H9 (cell line): Measurements from ENCODE around the gene RHBDD3. TPM values are rescaled to one million over a fixed set of nuclear protein-coding genes. Genes with fewer than 3 reads are reported as not detected.

Experiments
- DNase-seq: peaks from one replicate; pipeline ENCODE4 v3.0.0-alpha.2; 2017
- H2AFZ ChIP-seq: one replicate; pipeline ENCODE4 v1.6.1; 2013; ENCODE audit warnings: mild to moderate bottlenecking, low read length, control low read depth, moderate library complexity
- H2AK5ac ChIP-seq: 2 replicates; pipeline ENCODE4 v1.6.1; 2013; ENCODE audit warnings: low read length, control low read depth, mixed read lengths; ENCODE audit not compliant: insufficient read length
- H2BK120ac ChIP-seq: one replicate; pipeline ENCODE4 v1.6.1; 2013; ENCODE audit warnings: low read depth, mild to moderate bottlenecking, low read length, control low read depth, inconsistent platforms; ENCODE audit not compliant: poor library complexity, severe bottlenecking
- H2BK12ac ChIP-seq: 2 replicates; pipeline ENCODE4 v1.6.1; 2013; ENCODE audit warnings: low read length, control low read depth, mixed read lengths, low read depth; ENCODE audit not compliant: insufficient read length
- H2BK15ac ChIP-seq: 2 replicates; pipeline ENCODE4 v1.6.1; 2013; ENCODE audit warnings: low read depth, low read length, control low read depth
- H2BK20ac ChIP-seq: one replicate; pipeline ENCODE4 v1.6.1; 2013; ENCODE audit warnings: low read depth, mild to moderate bottlenecking, low read length, control low read depth, inconsistent platforms; ENCODE audit not compliant: poor library complexity, severe bottlenecking
- H2BK5ac ChIP-seq: 2 replicates; pipeline ENCODE4 v1.6.1; 2013; ENCODE audit warnings: low read length, control low read depth, mixed read lengths; ENCODE audit not compliant: insufficient read length
- H3K14ac ChIP-seq: 2 replicates; pipeline ENCODE4 v1.6.1; 2013; ENCODE audit warnings: low read length, control low read depth; ENCODE audit not compliant: insufficient read depth
- H3K18ac ChIP-seq: 2 replicates; pipeline ENCODE4 v1.6.1; 2013; ENCODE audit warnings: low read depth, mild to moderate bottlenecking, mixed read lengths, low read length, control low read depth; ENCODE audit not compliant: insufficient read length
- H3K23ac ChIP-seq: 2 replicates; pipeline ENCODE4 v1.6.1; 2013; ENCODE audit warnings: low read length, control low read depth, mixed read lengths, low read depth; ENCODE audit not compliant: insufficient read length
- H3K23me2 ChIP-seq: 2 replicates; pipeline ENCODE4 v1.6.1; 2013; ENCODE audit warnings: low read depth, mild to moderate bottlenecking, mixed read lengths, low read length, control low read depth; ENCODE audit not compliant: insufficient read length, poor library complexity, severe bottlenecking
- H3K27ac ChIP-seq: 2 replicates; pipeline ENCODE4 v1.5.1; 2013; ENCODE audit warnings: low read length, control low read depth, mixed read lengths, low read depth; ENCODE audit not compliant: insufficient read length
- H3K27me3 ChIP-seq: 2 replicates; pipeline ENCODE4 v1.6.1; 2013; ENCODE audit warnings: low read length, control low read depth, inconsistent platforms; ENCODE audit not compliant: insufficient read depth
- H3K4ac ChIP-seq: 2 replicates; pipeline ENCODE4 v1.6.1; 2013; ENCODE audit warnings: low read depth, mild to moderate bottlenecking, control low read depth, inconsistent platforms, low read length, moderate library complexity
- H3K4me1 ChIP-seq: 2 replicates; pipeline ENCODE4 v1.6.1; 2013; ENCODE audit warnings: low read length, control low read depth, inconsistent platforms; ENCODE audit not compliant: insufficient read depth
- H3K4me2 ChIP-seq: 2 replicates; pipeline ENCODE4 v1.6.1; 2013; ENCODE audit warnings: low read length, control low read depth, mixed read lengths; ENCODE audit not compliant: insufficient read length, insufficient read depth
- H3K56ac ChIP-seq: 2 replicates; pipeline ENCODE4 v1.6.1; 2013; ENCODE audit warnings: low read depth, mild to moderate bottlenecking, mixed read lengths, low read length, control low read depth; ENCODE audit not compliant: insufficient read length
- H3K79me1 ChIP-seq: 2 replicates; pipeline ENCODE4 v1.6.1; 2013; ENCODE audit warnings: low read depth, mild to moderate bottlenecking, moderate library complexity, low read length, control low read depth, inconsistent platforms; ENCODE audit not compliant: insufficient read depth, poor library complexity, severe bottlenecking
- H3K79me2 ChIP-seq: 2 replicates; pipeline ENCODE4 v1.6.1; 2013; ENCODE audit warnings: low read length, control low read depth, inconsistent platforms; ENCODE audit not compliant: insufficient read depth
- H3K9ac ChIP-seq: 2 replicates; pipeline ENCODE4 v1.6.1; 2013; ENCODE audit warnings: low read length, control low read depth, mixed read lengths; ENCODE audit not compliant: insufficient read length; ENCODE audit errors: extremely low read depth
- H3K9me3 ChIP-seq: one replicate; pipeline ENCODE4 v1.6.1; 2013; ENCODE audit warnings: low read depth, low read length, inconsistent platforms; ENCODE audit not compliant: control insufficient read depth
- H3T11ph ChIP-seq: one replicate; pipeline ENCODE4 v1.6.1; 2013; ENCODE audit warnings: mild to moderate bottlenecking, low read length, control low read depth, inconsistent platforms
- H4K20me1 ChIP-seq: one replicate; pipeline ENCODE4 v1.6.1; 2013; ENCODE audit not compliant: control insufficient read depth, insufficient read length, insufficient read depth
- H4K5ac ChIP-seq: 2 replicates; pipeline ENCODE4 v1.6.1; 2013; ENCODE audit warnings: low read depth, mild to moderate bottlenecking, mixed read lengths, low read length, control low read depth; ENCODE audit not compliant: insufficient read length
- H4K8ac ChIP-seq: replicated peaks from 2 replicates; pipeline ENCODE4 v1.6.1; 2013; ENCODE audit warnings: low read length, control low read depth, mixed read lengths, low read depth; ENCODE audit not compliant: insufficient read length
- H4K91ac ChIP-seq: 2 replicates; pipeline ENCODE4 v1.6.1; 2013; ENCODE audit warnings: low read depth, mild to moderate bottlenecking, moderate library complexity, mixed read lengths, low read length, control low read depth; ENCODE audit not compliant: insufficient read length
- H3K27ac Mint-ChIP-seq, 3 experiments: 2 replicates in 2 of 3; 3 replicates in 1 of 3; pipeline ENCODE4 v1.8.0; 2020 to 2021; ENCODE audit warnings: mixed read lengths in 3 of 3, mild to moderate bottlenecking in 1 of 3, moderate library complexity in 1 of 3
- H3K27me3 Mint-ChIP-seq: 2 replicates; pipeline ENCODE4 v1.8.0; 2021; ENCODE audit warnings: low read depth, mild to moderate bottlenecking, moderate library complexity, mixed read lengths
- H3K36me3 Mint-ChIP-seq, 3 experiments: 2 replicates in 2 of 3; 3 replicates in 1 of 3; pipeline ENCODE4 v1.8.0; 2020 to 2021; ENCODE audit warnings: low read depth in 3 of 3, mixed read lengths in 3 of 3; ENCODE audit not compliant: insufficient read depth in 1 of 3
- H3K4me1 Mint-ChIP-seq, 2 experiments: 2 replicates each; pipeline ENCODE4 v1.8.0; 2020; ENCODE audit warnings: mixed read lengths in 2 of 2
- H3K4me3 Mint-ChIP-seq, 2 experiments: 2 replicates in 1 of 2; 3 replicates in 1 of 2; pipeline ENCODE4 v1.8.0; 2020 to 2021; ENCODE audit warnings: mild to moderate bottlenecking in 2 of 2, mixed read lengths in 2 of 2, moderate library complexity in 1 of 2
- H3K9me3 Mint-ChIP-seq, 2 experiments: 2 replicates in 1 of 2; 3 replicates in 1 of 2; pipeline ENCODE4 v1.8.0; 2020; ENCODE audit warnings: mild to moderate bottlenecking in 2 of 2, mixed read lengths in 2 of 2, moderate library complexity in 1 of 2
- WGBS: extraction: QIAGEN DNeasy Blood & Tissue Kit; methylation state at CpG from one replicate; pipeline ENCODE4 v1.1.7; 2013; ENCODE audit warnings: missing lambda C conversion rate, low lambda C conversion rate, mixed read lengths; ENCODE audit not compliant: insufficient read length; ENCODE audit errors: extremely low coverage; 5-methylcytosine and 5-hydroxymethylcytosine counted together
- total RNA-seq: library from RNA; stranded (reverse); gene quantifications from 2 replicates; pipeline ENCODE4 v1.2.1, GENCODE V29; 2021
- TF ChIP-seq, protein P1 (sequence below): fragments of 200-600 bp; sonication (generic); conservative IDR thresholded peaks from 3 replicates; pipeline ENCODE4 v1.8.0; 2021; ENCODE audit warnings: antibody characterized with exemption, mild to moderate bottlenecking

Gene RHBDD3
- total RNA-seq, 1 experiment from 2014 or later: 99.7 TPM

DNA sequence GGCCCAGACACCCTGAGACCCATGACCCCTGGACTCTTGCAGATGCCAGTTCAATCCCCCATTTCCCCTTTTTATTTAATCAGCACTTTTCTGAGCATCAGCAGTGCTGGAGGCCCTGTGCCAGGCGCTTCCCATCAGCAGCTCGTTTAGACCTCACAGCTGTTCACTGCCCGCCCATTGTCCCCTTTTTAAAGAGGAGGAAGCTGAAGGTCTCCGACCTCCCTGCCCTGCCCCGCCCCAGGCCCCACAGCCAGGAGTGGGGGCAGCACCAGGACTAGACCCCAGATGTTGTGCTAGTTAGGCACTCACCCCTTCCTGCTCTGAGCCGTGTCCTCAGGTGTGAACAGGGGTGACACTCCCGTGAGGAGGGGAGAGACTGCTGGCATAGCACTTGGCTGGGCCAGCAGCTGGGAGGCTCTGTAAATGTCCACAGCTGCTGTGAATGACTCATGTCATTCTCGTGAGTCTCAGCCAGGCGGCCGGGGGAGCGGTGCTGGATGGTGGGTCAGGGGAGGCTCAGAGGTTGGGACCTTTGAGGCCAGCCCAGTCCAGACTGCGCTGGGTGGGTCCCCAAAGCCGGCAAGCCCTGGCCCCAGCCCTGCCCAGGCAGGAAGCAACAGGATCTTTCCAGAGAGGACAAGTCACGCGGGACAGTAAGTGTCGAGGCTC is 42.2 kb downstream of the RHBDD3 start:
- Mint-ChIP-seq H3K27ac (peak overlapping the region in 1 of 3 experiments; percentile 28; a peak in 1 of 7 replicates), H3K36me3 (no peaks in the 10 kb centered on the region), H3K9me3 (no peaks in the 10 kb centered on the region; a peak in 1 of 5 replicates), H3K27me3 (peaks cover 3% of the 10 kb centered on the region; the same call in 1 of the 2 replicates), H3K4me3 (no peak overlapping the region), H3K4me1 (peaks cover 3 to 8% of the 10 kb centered on the region in 2 experiments)
- H2AFZ ChIP-seq: no peak overlapping the region
- no peak overlapping the region for H2BK20ac ChIP-seq
- H3K23me2 ChIP-seq: no peaks in the 10 kb centered on the region
- no peak overlapping the region for H3K4me2 ChIP-seq
- no peak overlapping the region for H4K91ac ChIP-seq
- no peak overlapping the region for H3K9ac ChIP-seq
- H3K14ac ChIP-seq: no peak overlapping the region
- no peaks in the 10 kb centered on the region for H3K79me1 ChIP-seq
- no peak overlapping the region for H4K5ac ChIP-seq
- H3K9me3 ChIP-seq: no peaks in the 10 kb centered on the region
- TF ChIP-seq, protein P1, sequence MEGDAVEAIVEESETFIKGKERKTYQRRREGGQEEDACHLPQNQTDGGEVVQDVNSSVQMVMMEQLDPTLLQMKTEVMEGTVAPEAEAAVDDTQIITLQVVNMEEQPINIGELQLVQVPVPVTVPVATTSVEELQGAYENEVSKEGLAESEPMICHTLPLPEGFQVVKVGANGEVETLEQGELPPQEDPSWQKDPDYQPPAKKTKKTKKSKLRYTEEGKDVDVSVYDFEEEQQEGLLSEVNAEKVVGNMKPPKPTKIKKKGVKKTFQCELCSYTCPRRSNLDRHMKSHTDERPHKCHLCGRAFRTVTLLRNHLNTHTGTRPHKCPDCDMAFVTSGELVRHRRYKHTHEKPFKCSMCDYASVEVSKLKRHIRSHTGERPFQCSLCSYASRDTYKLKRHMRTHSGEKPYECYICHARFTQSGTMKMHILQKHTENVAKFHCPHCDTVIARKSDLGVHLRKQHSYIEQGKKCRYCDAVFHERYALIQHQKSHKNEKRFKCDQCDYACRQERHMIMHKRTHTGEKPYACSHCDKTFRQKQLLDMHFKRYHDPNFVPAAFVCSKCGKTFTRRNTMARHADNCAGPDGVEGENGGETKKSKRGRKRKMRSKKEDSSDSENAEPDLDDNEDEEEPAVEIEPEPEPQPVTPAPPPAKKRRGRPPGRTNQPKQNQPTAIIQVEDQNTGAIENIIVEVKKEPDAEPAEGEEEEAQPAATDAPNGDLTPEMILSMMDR: no peak
- no peak overlapping the region for H2AK5ac ChIP-seq
- H3K56ac ChIP-seq: no peak overlapping the region
- H3K4ac ChIP-seq: no peak overlapping the region
- H3K27ac ChIP-seq: no peak overlapping the region
- no peak overlapping the region; the same call in 1 of the 2 replicates for H2BK15ac ChIP-seq
- H3T11ph ChIP-seq: no peak overlapping the region
- no peak for DNase-seq
- H3K79me2 ChIP-seq: no peaks in the 10 kb centered on the region
- WGBS: no CpG with 5 or more reads among the region's 16 CpGs
- no peak overlapping the region for H2BK5ac ChIP-seq
- H3K18ac ChIP-seq: no peak overlapping the region
- H4K8ac ChIP-seq: no peak overlapping the region
- H3K27me3 ChIP-seq: no peaks in the 10 kb centered on the region
- H2BK12ac ChIP-seq: no peak overlapping the region
- H3K4me1 ChIP-seq: peaks cover 1% of the 10 kb centered on the region; the same call in 1 of the 2 replicates
- no peak overlapping the region for H3K23ac ChIP-seq
- H4K20me1 ChIP-seq: no peaks in the 10 kb centered on the region
- H2BK120ac ChIP-seq: no peak overlapping the region
